Activated T-helper 9 cell treated with anti-CD3 and anti-CD28 coated beads, Interleukin-2, amount 50 U/mL, for 16 hours (primary cell): ENCODE results near the gene LVRN.

Source experiments
- DNase-seq: peaks from one replicate; pipeline ENCODE4 v3.0.0-alpha.2; 2020; ENCODE audit warnings: low read depth

LVRN gene

DNA sequence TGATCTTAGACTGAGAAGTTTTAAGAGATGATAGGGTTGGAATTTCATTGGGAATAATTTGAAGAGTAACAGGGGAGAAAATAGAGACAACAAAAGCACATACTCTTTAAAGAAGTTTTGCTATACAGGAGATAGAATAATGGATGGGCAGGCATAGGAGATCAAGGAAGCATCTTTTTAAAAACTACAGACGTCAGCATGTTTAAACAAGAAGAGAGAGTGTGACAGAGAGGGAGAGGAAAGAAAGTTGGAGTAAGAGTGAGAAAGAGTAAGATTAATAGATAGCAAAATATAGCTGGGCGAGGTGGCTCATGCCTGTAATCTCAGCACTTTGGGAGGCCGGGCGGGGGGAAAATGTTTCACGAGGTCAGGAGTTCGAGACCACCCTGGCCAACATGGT is 5.3 kb upstream of the LVRN start:
- no peak for DNase-seq

GRCh38 chr5:115961381-115962238 is 665 bp upstream of the LVRN start:
- no peak for DNase-seq

GRCh38 chr5:115962565-115963402 is 509 bp downstream of the LVRN start:
- no peak for DNase-seq

DNA sequence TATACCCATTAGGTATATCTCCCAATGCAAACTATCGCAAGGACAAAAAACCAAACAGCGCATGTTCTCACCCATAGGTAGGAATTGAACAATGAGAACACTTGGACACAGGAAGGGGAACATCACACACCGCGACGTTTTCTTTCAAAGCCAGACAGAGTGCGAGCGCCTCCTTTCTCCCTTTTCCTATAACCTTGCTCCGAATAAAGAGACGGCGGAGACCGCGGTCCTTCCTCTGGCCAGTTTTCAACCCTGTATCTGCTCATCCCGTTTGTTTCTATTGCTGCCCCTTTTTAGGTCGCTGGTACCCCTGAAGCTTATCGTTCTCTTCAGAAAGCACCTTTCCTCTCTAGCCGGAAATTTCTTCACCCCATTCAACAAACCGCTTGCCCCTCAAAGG is 1.3 kb downstream of the LVRN start:
- no peak for DNase-seq

DNA sequence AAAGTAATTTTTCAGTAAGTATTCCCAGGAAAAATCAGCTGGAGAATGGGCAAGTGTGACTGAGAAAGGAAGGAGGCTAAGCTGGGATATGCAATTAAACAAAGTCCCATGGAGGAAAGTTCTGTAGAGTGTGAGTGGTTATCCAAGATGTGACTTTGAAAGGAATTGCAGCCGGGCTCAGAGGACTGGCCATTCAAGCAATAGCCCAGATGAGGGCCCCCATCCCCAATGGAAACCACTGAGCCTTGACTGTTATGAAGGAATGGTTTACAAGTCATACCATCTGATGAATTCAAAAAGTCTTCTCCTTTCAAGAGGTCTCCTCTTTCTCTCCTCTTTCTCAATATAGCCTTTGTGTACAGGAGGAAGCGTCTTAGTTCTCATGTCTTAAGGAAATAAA is 6.5 kb downstream of the LVRN start:
- no peak for DNase-seq

- DNase-seq = no peak
Measured at GRCh38 chr5:115977096-115977495, 14.8 kb downstream of the LVRN start.

DNA sequence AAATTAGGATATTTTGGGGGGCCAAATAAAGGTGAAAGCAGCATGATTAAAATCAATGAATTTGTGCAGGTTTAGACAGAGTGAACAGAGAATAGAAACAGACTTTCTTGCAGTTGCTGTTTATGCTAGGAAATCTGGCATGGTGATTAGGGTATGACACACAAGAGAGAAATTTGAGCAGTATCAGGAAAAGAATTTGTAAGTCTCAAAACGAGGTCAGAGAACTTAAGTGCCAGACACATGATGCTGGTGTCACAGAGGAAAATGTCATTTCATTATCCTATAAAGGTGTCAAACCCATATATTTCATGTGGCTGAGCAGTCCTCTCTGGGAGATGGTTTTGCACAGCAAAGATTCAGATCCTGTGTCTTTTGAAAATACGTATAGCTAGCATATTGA is 15.7 kb downstream of the LVRN start:
- no peak for DNase-seq

DNA sequence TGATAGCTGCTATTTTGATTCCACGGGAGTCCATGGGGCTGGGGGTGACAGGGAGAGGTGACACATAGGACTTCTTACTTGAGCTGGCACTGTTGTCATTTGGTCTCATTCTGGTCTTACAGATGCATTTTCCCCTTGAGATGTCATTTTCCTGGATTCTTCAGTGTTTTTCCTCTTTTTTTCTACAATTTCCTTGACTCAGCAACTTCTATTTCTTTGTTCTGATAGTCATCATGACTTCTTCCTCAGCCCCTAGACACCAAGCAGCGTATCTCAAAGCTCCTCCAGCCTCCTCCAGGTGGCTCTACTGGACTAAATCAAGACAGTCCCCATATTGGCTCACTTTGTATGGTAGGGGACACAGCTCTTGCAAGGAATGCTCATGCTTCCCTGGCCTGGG is 16.5 kb downstream of the LVRN start:
- DNase-seq = no peak

DNA sequence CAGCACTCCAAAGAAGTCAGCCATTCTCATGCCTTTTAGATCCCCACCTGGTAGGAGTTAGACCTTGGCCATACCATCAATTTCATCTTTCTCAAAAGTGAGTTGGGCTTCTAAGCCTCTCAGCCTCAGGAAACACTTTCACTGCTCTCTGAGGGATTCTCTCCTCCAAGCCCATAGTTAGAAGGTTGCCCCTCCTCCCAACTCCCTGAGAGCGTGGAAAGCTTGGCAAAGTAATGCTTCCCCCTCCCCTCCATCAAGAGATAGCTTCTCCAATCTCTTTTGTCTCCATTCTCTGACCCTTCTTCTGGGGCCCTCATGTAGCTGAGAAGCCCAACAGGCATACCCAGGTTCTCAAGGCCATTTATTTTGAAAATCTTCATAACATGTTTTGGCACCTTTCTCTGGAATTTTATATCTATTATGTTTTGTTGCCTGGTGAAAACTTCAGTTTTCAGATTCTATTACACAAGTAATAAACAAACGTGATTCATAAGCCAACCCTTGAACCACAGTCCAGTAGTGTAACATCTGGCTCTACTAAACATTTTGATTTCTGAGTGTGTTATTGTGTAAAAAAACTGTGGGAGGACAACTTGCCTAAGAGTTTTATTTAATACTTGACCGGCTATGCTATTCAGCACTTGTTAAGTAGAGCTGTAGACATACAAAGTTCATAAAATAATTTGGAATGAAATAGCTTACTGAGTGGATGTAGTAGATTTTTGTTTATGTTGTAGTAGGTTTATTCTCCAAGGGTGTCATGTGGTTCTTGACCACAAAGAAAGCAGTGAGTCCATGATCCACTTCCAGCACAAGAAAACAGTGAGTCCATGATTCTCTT is 17.1 kb downstream of the LVRN start:
- no peak for DNase-seq

DNA sequence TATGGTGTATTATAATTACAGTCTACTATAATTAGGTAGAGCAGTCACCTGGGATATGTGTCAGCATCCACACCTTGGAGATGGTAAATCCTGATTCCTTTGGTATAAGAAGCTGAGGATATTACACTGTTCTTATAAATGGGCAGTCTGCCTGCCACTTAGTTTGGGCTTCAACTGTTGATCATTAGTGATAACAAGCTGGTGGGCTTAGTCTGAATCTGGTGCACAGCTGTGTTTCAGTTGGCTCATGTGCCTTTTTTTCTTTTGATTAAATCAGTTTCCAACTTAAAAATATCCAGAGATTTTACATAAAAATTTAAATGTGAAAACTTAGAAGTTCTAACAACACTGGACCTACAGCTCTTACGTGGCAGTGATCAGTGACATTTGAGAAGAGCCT is 21.2 kb downstream of the LVRN start:
- DNase-seq = no peak

GRCh38 chr5:115985802-115986757 is 23.8 kb downstream of the LVRN start:
- no peak for DNase-seq

DNA sequence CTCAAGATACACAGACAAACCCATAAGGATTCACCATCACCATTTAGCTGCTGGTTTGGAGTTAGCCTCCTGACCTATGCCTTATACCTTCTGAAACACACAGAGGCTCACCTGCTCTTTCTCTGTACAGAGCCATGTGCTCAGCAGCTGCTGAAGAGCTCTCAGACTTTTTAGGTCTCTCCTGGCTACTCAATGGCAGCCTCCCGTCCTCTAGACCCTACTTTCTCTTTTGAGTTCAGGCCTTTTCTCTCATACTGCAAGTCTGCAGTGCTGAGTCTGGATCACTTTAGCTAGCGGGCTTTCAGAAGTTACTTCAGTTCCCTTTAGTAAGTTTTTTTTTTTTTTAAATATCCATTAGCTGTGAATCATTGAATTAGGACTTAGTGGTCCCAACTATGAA is 25.7 kb downstream of the LVRN start:
- no peak for DNase-seq

DNA sequence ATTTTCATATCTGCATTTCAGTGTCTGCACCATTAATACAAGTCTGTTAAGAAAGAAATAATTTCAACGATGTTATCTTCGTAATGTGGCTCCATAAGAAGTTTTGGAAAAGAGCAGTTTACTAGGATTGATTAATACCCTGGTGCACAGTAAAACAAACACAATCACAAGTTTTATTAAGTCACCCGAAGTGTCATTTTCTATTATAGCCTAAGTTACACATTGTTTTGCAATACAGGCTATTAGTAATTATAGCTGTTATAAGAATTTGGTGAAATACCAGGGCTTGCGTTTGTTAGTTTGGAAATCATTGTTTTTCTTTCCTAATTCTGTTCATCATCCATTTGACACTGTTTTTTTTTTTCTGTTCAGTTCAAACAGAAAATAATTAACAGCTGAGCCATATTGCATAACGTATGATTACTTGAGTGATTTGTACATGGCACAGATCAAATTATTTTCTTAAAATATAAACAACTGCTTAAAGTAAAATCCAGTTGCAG is 30.6 kb downstream of the LVRN start:
- DNase-seq = no peak

DNA sequence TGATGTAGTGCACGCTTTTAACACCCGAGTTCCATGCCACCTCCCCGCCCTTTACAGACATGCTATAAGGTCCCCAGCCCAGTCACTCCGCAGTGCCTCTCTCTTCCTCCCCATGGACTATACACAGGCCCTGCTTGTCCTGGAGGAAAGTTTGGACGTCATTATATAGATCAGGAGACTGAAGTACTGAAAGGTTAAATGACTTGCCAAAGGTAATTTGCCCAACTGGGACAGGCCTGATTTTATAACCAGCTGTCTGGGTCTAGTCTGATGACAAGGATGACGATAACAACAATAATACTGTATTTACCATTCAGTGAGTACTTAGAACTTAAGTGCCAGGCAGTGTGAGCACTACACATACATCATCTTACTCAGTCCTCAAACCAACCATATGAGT is 33.1 kb downstream of the LVRN start:
- DNase-seq = no peak

DNA sequence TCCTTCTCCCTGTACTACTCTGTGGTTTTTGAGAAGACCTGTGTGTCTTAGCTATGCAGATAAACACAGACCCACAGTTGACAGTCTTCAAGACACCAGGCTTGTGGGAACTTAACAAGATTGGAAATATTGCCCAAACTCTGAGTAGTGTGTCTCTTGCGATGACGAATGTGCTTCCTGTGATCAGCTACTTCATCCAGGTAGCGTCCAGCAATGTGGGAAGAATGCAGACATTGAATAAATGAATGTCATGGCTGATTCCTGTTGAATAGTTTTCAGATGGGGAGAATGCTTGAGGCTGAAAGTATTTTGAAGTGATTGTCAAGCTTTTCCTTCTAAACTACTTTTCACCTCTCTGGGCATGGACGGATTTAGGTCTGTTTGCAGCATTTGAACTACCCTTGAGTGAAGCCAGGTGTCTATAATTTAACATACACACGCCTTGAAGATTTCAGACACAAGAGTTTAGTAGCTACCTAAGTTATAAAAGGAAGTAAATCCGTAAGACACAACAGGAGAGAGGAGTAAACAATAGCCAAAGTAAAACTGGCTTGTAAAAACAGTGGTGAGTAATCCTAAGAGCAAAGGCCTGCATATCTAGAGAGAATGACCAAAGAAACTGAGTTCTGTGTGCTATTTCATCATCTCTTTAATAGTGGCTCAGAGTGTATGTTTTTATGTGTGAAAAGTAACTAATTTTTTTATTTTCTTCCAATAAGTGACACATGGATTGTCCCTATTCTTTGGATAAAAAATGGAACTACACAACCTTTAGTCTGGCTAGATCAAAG is 40.0 kb downstream of the LVRN start:
- no peak for DNase-seq

- DNase-seq = no peak
Measured at GRCh38 chr5:116004248-116004647, 42.0 kb downstream of the LVRN start.

DNA sequence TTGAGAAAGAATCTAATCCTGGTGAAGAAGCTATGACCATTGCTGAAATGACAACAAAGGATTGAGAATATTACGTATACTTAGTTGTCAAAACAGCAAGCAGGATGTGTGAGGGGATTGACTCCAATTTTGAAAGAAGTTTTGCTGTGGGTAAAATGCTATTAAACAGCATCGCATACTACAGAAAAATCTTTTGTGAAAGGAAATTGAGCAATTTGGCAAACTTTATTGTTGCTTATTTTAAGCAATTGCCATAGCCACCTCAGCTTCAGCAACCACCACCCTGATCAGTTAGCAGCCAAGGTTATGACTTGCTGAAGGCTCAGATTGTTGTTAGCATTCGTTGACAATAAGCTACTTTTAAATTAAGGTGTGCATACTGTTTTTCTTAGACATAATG is 47.5 kb downstream of the LVRN start:
- no peak for DNase-seq

GRCh38 chr5:116011046-116011445 is 48.8 kb downstream of the LVRN start:
- DNase-seq = no peak

- DNase-seq = no peak
Measured at GRCh38 chr5:116013207-116013785, 51.0 kb downstream of the LVRN start.

- DNase-seq = no peak
Measured at GRCh38 chr5:116013936-116014335, 51.7 kb downstream of the LVRN start.
